Neural cell (in vitro differentiated cells): ENCODE measurements around the gene COL18A1.

Source experiments
- CTCF ChIP-seq: fragments of 450-650 bp; IDR thresholded peaks from 2 replicates; pipeline ENCODE4 v1.5.1; 2014; ENCODE audit warnings: antibody characterized with exemption, mild to moderate bottlenecking, moderate library complexity; ENCODE audit not compliant: poor library complexity, severe bottlenecking
- EP300 ChIP-seq: fragments of 450-650 bp; conservative IDR thresholded peaks from 2 replicates; pipeline ENCODE4 v1.6.1; 2014; ENCODE audit warnings: antibody characterized with exemption, mild to moderate bottlenecking, moderate library complexity; ENCODE audit not compliant: poor library complexity, severe bottlenecking
- EZH2 ChIP-seq: fragments of 200-600, 300-800 bp; shearing (Covaris generic), sonication (generic); IDR thresholded peaks from 2 replicates; pipeline ENCODE4 v1.6.1; 2014; ENCODE audit warnings: antibody characterized with exemption, low read length, borderline replicate concordance, mild to moderate bottlenecking; ENCODE audit not compliant: insufficient read depth, poor library complexity, severe bottlenecking

- TF ChIP-seq EZH2 (no peak), EP300 (no peak), CTCF (no peak)
These were observed 8.1 kb downstream of the COL18A1 start for GRCh38 chr21:45412909-45413611.
